ENCODE measurements around the gene USP32.

The USP32 gene

GRCh38 chr17:60135951-60136666 is 255.8 kb downstream of the USP32 start:
- H3K4me3 ChIP-seq (ENCODE audit: low read depth, low read length): no peak overlapping the region
- no peak for TF ChIP-seq CTCF (IDR thresholded peaks at IDR 0.05; ENCODE audit: borderline replicate concordance, insufficient read depth, low read depth, low read length)

- no peak for TF ChIP-seq CTCF (IDR thresholded peaks at IDR 0.05; ENCODE audit: borderline replicate concordance, insufficient read depth, low read depth, low read length)
- H3K4me3 ChIP-seq (ENCODE audit: low read depth, low read length): peak overlapping the region; percentile 59
Observed at GRCh38 chr17:60135151-60135950, 256.6 kb downstream of the USP32 start.

GRCh38 chr17:60134396-60135150 is 257.4 kb downstream of the USP32 start:
- TF ChIP-seq CTCF (IDR thresholded peaks at IDR 0.05; ENCODE audit: borderline replicate concordance, insufficient read depth, low read depth, low read length): no peak
- H3K4me3 ChIP-seq (ENCODE audit: low read depth, low read length): peak overlapping the region; percentile 59

GRCh38 chr17:60130466-60130865 is 261.5 kb downstream of the USP32 start:
- TF ChIP-seq CTCF (IDR thresholded peaks at IDR 0.05; ENCODE audit: borderline replicate concordance, insufficient read depth, low read depth, low read length): no peak
- no peak overlapping the region for H3K4me3 ChIP-seq (ENCODE audit: low read depth, low read length)

- no peak overlapping the region for H3K4me3 ChIP-seq (ENCODE audit: low read depth, low read length)
- TF ChIP-seq CTCF (IDR thresholded peaks at IDR 0.05; ENCODE audit: borderline replicate concordance, insufficient read depth, low read depth, low read length): no peak
Observed at GRCh38 chr17:60129164-60129563, 262.8 kb downstream of the USP32 start.
